Endometrial microvascular endothelial cells (primary cell): Measurements from ENCODE around the gene NQO1. TPM values are rescaled to one million over a fixed set of nuclear protein-coding genes. Genes with fewer than 3 reads are reported as not detected.
"Not testable (repeated sequence)": the region's sequence is repeated elsewhere in the genome, so short reads cannot be mapped to it uniquely, and the experiment has no call there.

Source experiments
- in situ Hi-C: cut with HindIII; loops from 2 replicates; pipeline ENCODE4 v1.10.0; 2017; ENCODE audit warnings: low sequenced_read_pairs, low pct_unique_long_range_greater_than_20kb; ENCODE audit errors: inconsistent ontology term
- total RNA-seq: library from RNA; depleted of rRNA; stranded (reverse); fragments of >200 nt; gene quantifications from one replicate; pipeline ENCODE4 v1.2.3, GENCODE V29; 2015; ENCODE audit errors: inconsistent ontology term

The NQO1 gene
- total RNA-seq = 729 TPM

- in situ Hi-C loops = no loop called here
Observed at GRCh38 chr16:69726313-69727060, at the start of gene NQO1. Gene NQO1 (minus strand): TSS chr16:69726560. CDS start chr16:69726439, 121 bp downstream.

GRCh38 chr16:69775563-69775962, 49.2 kb upstream of the NQO1 start:
- in situ Hi-C loops = no loop called here

- in situ Hi-C loops = no loop called here
Observed at GRCh38 chr16:69773260-69773947, 47.0 kb upstream of the NQO1 start.

GRCh38 chr16:69771651-69771967, 45.2 kb upstream of the NQO1 start:
- in situ Hi-C loops = no loop called here

GRCh38 chr16:69769404-69769803, 43.0 kb upstream of the NQO1 start:
- in situ Hi-C loops = no loop called here

GRCh38 chr16:69768666-69769065, 42.3 kb upstream of the NQO1 start:
- in situ Hi-C loops = no loop called here

GRCh38 chr16:69767459-69768229, 41.3 kb upstream of the NQO1 start:
- in situ Hi-C loops = no loop called here

GRCh38 chr16:69763599-69763942, 37.2 kb upstream of the NQO1 start:
- in situ Hi-C loops = no loop called here

- in situ Hi-C loops = no loop called here
Observed at GRCh38 chr16:69762814-69763598, 36.6 kb upstream of the NQO1 start.

- in situ Hi-C loops = no loop called here
Observed at GRCh38 chr16:69761983-69762813, 35.8 kb upstream of the NQO1 start, which contains the start of gene WWP2. Gene WWP2 (plus strand): TSS chr16:69762332. CDS start chr16:69787011, 24,679 bp downstream.

GRCh38 chr16:69757375-69757774, 31.0 kb upstream of the NQO1 start:
- in situ Hi-C loops = not testable (repeated sequence)

GRCh38 chr16:69756705-69757104, 30.3 kb upstream of the NQO1 start:
- in situ Hi-C loops = no loop called here

- in situ Hi-C loops = no loop called here
Observed at GRCh38 chr16:69754469-69755310, 28.3 kb upstream of the NQO1 start, which contains the start of gene NOB1. Gene NOB1 (minus strand): TSS chr16:69754926. CDS start chr16:69754910, 16 bp downstream.

- in situ Hi-C loops = no loop called here
Observed at GRCh38 chr16:69754143-69754468, 27.7 kb upstream of the NQO1 start.

GRCh38 chr16:69748694-69749345, 22.5 kb upstream of the NQO1 start:
- in situ Hi-C loops = no loop called here

- in situ Hi-C loops = no loop called here
Observed at GRCh38 chr16:69747115-69747514, 20.8 kb upstream of the NQO1 start.

- in situ Hi-C loops = no loop called here
Observed at GRCh38 chr16:69745959-69746358, 19.6 kb upstream of the NQO1 start.
